Ammon's horn (tissue), 1 donor: ENCODE results near the gene GFM1.
A peak's percentile ranks its signal among the peaks of the same experiment; 100 is the strongest.

Experiments used
- DNase-seq: peaks from one replicate; pipeline ENCODE4 v3.0.0-alpha.2; 2016; ENCODE audit warnings: low spot score

Gene GFM1

GRCh38 chr3:158727206-158728060 is 83.1 kb downstream of the GFM1 start:
- DNase-seq = peak; percentile 80

- no peak for DNase-seq
Measured at GRCh38 chr3:158728061-158728377, 83.7 kb downstream of the GFM1 start.

- no peak for DNase-seq
Measured at GRCh38 chr3:158728851-158729250, 84.5 kb downstream of the GFM1 start.

- DNase-seq = no peak
Measured at GRCh38 chr3:158731486-158731885, 87.2 kb downstream of the GFM1 start.

- no peak for DNase-seq
Measured at GRCh38 chr3:158731938-158732855, 87.9 kb downstream of the GFM1 start, which contains the start of gene RARRES1. Gene RARRES1, minus strand, starts transcription at chr3:158732457. Its CDS starts 42 bp downstream, at chr3:158732415.

GRCh38 chr3:158732856-158733200 is 88.5 kb downstream of the GFM1 start:
- DNase-seq = no peak

GRCh38 chr3:158733656-158734055 is 89.3 kb downstream of the GFM1 start:
- DNase-seq = no peak

- DNase-seq = no peak
Measured at GRCh38 chr3:158735296-158736033, 91.1 kb downstream of the GFM1 start.

- DNase-seq = no peak
Measured at GRCh38 chr3:158737410-158737809, 93.1 kb downstream of the GFM1 start.

- no peak for DNase-seq
Measured at GRCh38 chr3:158737976-158738615, 93.8 kb downstream of the GFM1 start.

- no peak for DNase-seq
Measured at GRCh38 chr3:158738653-158739052, 94.3 kb downstream of the GFM1 start.

- no peak for DNase-seq
Measured at GRCh38 chr3:158739078-158739477, 94.8 kb downstream of the GFM1 start.

- DNase-seq = no peak
Measured at GRCh38 chr3:158739661-158740060, 95.3 kb downstream of the GFM1 start.
